Hepatocyte (in vitro differentiated cells): ENCODE measurements around the gene TNPO3. TPM values are rescaled to one million over a fixed set of nuclear protein-coding genes. Genes with fewer than 3 reads are reported as not detected.

ENCODE experiments used
- DNase-seq: peaks from one replicate; pipeline ENCODE4 v3.0.0-alpha.2; 2016; ENCODE audit warnings: low spot score
- H2AFZ ChIP-seq: fragments of 200-600 bp; sonication (generic); 2 replicates; pipeline ENCODE4 v1.6.0; 2016; ENCODE audit warnings: antibody characterized with exemption, mild to moderate bottlenecking
- H3K27ac ChIP-seq: fragments of 200-600 bp; sonication (generic); 2 replicates; pipeline ENCODE4 v1.5.1; 2016; ENCODE audit warnings: mild to moderate bottlenecking
- H3K27me3 ChIP-seq: fragments of 200-600 bp; sonication (generic); 2 replicates; pipeline ENCODE4 v1.6.1; 2016
- H3K36me3 ChIP-seq: fragments of 200-600 bp; sonication (generic); replicated peaks from 2 replicates; pipeline ENCODE4 v1.5.1; 2016; ENCODE audit warnings: low read depth; ENCODE audit not compliant: insufficient read depth
- H3K4me1 ChIP-seq: fragments of 200-600 bp; sonication (generic); 2 replicates; pipeline ENCODE4 v1.5.1; 2016; ENCODE audit warnings: mild to moderate bottlenecking, moderate library complexity; ENCODE audit not compliant: insufficient read depth
- H3K4me2 ChIP-seq: fragments of 200-600 bp; sonication (generic); 2 replicates; pipeline ENCODE4 v1.6.0; 2016
- H3K4me3 ChIP-seq: fragments of 200-600 bp; sonication (generic); 2 replicates; pipeline ENCODE4 v1.5.1; 2016; ENCODE audit warnings: mild to moderate bottlenecking
- H3K79me2 ChIP-seq: fragments of 200-600 bp; sonication (generic); 2 replicates; pipeline ENCODE4 v1.6.0; 2017; ENCODE audit warnings: mild to moderate bottlenecking
- H3K9me2 ChIP-seq: fragments of 200-600 bp; sonication (generic); replicated peaks from 2 replicates; pipeline ENCODE4 v1.6.0; 2017; ENCODE audit warnings: mild to moderate bottlenecking; ENCODE audit not compliant: insufficient read depth
- H3K9me3 ChIP-seq: fragments of 200-600 bp; sonication (generic); 2 replicates; pipeline ENCODE4 v1.5.1; 2016; ENCODE audit warnings: low read depth, mild to moderate bottlenecking
- H4K20me1 ChIP-seq: fragments of 200-600 bp; sonication (generic); 2 replicates; pipeline ENCODE4 v1.6.0; 2016; ENCODE audit warnings: mild to moderate bottlenecking; ENCODE audit not compliant: insufficient read depth, poor library complexity, severe bottlenecking
- EZH2 ChIP-seq: fragments of 200-600 bp; sonication (generic); IDR thresholded peaks from 2 replicates; pipeline ENCODE4 v1.6.1; 2016; ENCODE audit warnings: antibody characterized with exemption, mild to moderate bottlenecking, borderline replicate concordance
- EZH2phosphoT487 ChIP-seq: fragments of 200-600 bp; sonication (generic); IDR thresholded peaks from one replicate; pipeline ENCODE4 v1.6.1; 2018; ENCODE audit warnings: antibody characterized with exemption, mild to moderate bottlenecking, low read depth, moderate library complexity; ENCODE audit not compliant: unreplicated experiment, severe bottlenecking
- WGBS: methylation state at CpG from one replicate; pipeline ENCODE4 v1.1.6; 2016; ENCODE audit warnings: low lambda C conversion rate; ENCODE audit errors: missing lambda C conversion rate; 5-methylcytosine and 5-hydroxymethylcytosine counted together
- polyA plus RNA-seq: library from polyadenylated mRNA; unstranded; fragments of >200 nt; fragmentation: Nextera tagmentation; extraction: Ambion mirVana; gene quantifications from 2 replicates; pipeline ENCODE4 v1.2.1, GENCODE V29; 2016
- total RNA-seq: library from RNA; depleted of rRNA; stranded (reverse); fragments of >200 nt; gene quantifications from 2 replicates; pipeline ENCODE4 v1.2.3, GENCODE V29; 2014
- TF ChIP-seq, protein P1 (sequence below): fragments of 200-600 bp; sonication (generic); IDR thresholded peaks from 2 replicates; pipeline ENCODE4 v1.5.1; 2016; ENCODE audit warnings: antibody characterized with exemption, mild to moderate bottlenecking; ENCODE audit not compliant: poor library complexity

The TNPO3 gene
- total and polyA plus RNA-seq, 2 experiments from 2014 or later, result 19.9 to 35.4 TPM

DNA sequence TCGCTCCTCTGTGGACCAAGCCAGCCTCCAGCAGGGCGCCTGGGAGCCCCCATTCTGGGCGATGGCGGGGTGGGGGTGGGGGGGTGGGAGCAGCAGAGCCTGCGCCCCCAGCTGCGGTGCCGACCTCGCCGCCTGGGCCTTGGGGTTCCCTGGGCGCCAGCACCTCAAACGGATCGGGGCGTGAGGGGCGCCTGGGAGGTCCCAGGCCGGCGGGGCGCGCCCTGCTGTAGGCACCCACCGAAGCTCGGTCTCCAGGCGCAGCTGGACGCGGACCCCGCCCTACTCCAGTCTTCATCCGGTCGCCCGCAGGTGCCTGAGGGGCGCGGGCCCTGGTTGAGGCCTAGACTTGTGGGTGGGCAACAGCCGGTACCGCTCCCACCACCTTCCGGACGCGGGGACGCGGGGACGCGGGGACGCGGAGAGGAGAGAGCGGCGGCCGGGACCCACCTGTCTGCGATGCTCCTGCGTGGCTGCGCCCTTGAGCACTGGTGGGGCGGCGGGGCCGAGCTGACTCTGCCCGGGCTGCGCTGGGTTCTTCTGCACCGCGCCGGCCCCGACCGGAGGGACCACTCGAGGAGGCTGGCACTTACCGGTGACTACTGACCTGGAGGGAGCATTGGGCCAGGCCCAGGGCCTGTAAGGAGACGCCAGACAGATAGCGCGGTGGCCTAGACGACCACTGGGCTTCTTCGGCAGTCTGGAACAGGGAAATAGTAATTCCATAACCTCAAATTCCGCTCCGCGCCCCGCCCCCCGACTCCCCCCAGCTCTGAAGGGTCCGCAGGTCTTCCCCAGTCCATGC is 138.9 kb downstream of the TNPO3 start:
- Histone ChIP-seq H3K27me3 (peaks cover 69% of the 10 kb centered on the region), H3K4me1 (no peaks in the 10 kb centered on the region), H3K27ac (no peak overlapping the region), H3K36me3 (no peaks in the 10 kb centered on the region), H3K9me2 (no peaks in the 10 kb centered on the region), H3K9me3 (no peaks in the 10 kb centered on the region), H3K4me2 (peak overlapping the region; percentile 76), H3K79me2 (no peaks in the 10 kb centered on the region), H4K20me1 (no peaks in the 10 kb centered on the region), H2AFZ (no peak overlapping the region), H3K4me3 (no peak overlapping the region)
- WGBS, result 39% methylated on average over 50 of the region's 69 CpGs
- DNase-seq, result no peak
- no peak for TF ChIP-seq EZH2
- no peak for TF ChIP-seq EZH2phosphoT487
- TF ChIP-seq, protein P1, sequence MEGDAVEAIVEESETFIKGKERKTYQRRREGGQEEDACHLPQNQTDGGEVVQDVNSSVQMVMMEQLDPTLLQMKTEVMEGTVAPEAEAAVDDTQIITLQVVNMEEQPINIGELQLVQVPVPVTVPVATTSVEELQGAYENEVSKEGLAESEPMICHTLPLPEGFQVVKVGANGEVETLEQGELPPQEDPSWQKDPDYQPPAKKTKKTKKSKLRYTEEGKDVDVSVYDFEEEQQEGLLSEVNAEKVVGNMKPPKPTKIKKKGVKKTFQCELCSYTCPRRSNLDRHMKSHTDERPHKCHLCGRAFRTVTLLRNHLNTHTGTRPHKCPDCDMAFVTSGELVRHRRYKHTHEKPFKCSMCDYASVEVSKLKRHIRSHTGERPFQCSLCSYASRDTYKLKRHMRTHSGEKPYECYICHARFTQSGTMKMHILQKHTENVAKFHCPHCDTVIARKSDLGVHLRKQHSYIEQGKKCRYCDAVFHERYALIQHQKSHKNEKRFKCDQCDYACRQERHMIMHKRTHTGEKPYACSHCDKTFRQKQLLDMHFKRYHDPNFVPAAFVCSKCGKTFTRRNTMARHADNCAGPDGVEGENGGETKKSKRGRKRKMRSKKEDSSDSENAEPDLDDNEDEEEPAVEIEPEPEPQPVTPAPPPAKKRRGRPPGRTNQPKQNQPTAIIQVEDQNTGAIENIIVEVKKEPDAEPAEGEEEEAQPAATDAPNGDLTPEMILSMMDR, result no peak

- H2AFZ ChIP-seq, result no peak overlapping the region
Measured at GRCh38 chr7:128915271-128915819, 139.6 kb downstream of the TNPO3 start.

DNA sequence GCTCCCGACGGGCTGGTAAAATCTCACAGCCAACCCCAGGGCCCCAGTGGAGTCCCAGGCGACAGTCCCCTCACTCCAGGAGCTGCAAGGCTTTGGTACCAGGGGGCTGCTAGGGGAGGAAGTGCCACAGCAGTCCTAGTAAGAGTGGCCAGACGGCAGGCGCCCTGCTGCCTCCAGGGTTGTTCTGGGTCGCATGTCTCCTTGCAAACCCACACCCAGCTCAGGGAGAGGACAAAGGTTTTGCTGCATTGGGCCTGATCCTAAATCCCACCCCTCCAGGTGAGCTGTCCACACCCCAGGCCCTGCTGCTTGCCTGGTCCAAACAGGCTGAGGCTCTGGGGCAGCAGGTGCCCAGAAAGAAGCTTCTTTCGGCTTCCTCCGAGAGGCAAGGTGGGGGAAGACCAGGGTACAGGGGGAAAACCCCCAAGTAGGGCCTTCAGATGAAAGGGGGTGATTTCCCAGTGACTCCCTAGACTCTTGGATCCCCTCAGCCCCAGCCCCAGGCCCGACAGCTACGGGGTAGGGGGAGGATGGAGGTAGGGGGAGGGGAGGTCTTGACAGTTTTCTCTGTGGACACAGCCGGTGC is 140.3 kb downstream of the TNPO3 start:
- WGBS, result 46% methylated on average over 7 of the region's 11 CpGs
- Histone ChIP-seq H3K79me2 (no peaks in the 10 kb centered on the region), H3K4me3 (no peak overlapping the region), H3K9me3 (no peaks in the 10 kb centered on the region), H3K36me3 (no peaks in the 10 kb centered on the region), H3K4me1 (peaks cover 9% of the 10 kb centered on the region), H3K9me2 (no peaks in the 10 kb centered on the region), H2AFZ (no peak overlapping the region), H3K27ac (no peak overlapping the region), H3K27me3 (peaks cover 63% of the 10 kb centered on the region), H4K20me1 (no peaks in the 10 kb centered on the region), H3K4me2 (peak overlapping the region; percentile 76)
- TF ChIP-seq EZH2, result no peak
- TF ChIP-seq, protein P1, result no peak
- no peak for TF ChIP-seq EZH2phosphoT487
- no peak for DNase-seq

More at GRCh38 chr7:128915271-128915819, 139.6 kb downstream of the TNPO3 start:
- Histone ChIP-seq H3K36me3 (no peaks in the 10 kb centered on the region), H3K4me1 (peaks cover 6% of the 10 kb centered on the region), H3K27ac (no peak overlapping the region), H3K4me2 (peak overlapping the region; percentile 76), H3K79me2 (no peaks in the 10 kb centered on the region), H3K27me3 (peaks cover 68% of the 10 kb centered on the region), H3K4me3 (no peak overlapping the region), H3K9me3 (no peaks in the 10 kb centered on the region), H3K9me2 (no peaks in the 10 kb centered on the region), H4K20me1 (no peaks in the 10 kb centered on the region)
- no peak for DNase-seq
- 15% methylated on average over 24 of the region's 34 CpGs for WGBS
- TF ChIP-seq EZH2phosphoT487, result peak; percentile 61
- peak; percentile 70 for TF ChIP-seq EZH2
- TF ChIP-seq, protein P1, result no peak
